Measurements from ENCODE around the gene C6orf62.
"Not testable (repeated sequence)": the region's sequence is repeated elsewhere in the genome, so short reads cannot be mapped to it uniquely, and the experiment has no call there.

The C6orf62 gene

GRCh38 chr6:24743265-24743943 is 24.4 kb upstream of the C6orf62 start:
- peak; percentile 96 for DNase-seq (ENCODE audit: low spot score)

- DNase-seq (ENCODE audit: low spot score) = no peak
Observed at GRCh38 chr6:24742216-24742738, 23.3 kb upstream of the C6orf62 start.

- DNase-seq (ENCODE audit: low spot score) = no peak
Observed at GRCh38 chr6:24740861-24741260, 21.9 kb upstream of the C6orf62 start.

DNA sequence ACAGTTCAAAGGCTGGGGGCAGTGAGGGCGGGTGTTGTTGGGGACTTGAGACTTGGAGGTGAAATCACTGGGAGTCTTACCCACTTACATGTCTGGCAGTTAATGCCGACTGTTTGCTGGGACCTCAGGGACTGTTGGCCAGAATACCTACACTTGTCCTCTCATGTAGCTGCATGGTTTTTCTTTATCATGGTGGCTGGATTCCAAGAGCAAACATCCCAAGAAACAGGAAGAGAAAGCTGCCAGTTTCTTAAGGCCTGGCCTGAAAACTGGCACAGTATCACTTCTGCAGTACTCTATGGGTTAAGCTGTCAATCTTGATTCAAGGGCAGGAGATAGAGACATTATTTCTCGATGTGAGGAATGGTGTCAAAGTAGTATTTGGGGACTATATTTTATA is 19.8 kb upstream of the C6orf62 start:
- no peak for DNase-seq (ENCODE audit: low spot score)

GRCh38 chr6:24734710-24735109 is 15.8 kb upstream of the C6orf62 start:
- not testable (repeated sequence) for DNase-seq (ENCODE audit: low spot score)

DNA sequence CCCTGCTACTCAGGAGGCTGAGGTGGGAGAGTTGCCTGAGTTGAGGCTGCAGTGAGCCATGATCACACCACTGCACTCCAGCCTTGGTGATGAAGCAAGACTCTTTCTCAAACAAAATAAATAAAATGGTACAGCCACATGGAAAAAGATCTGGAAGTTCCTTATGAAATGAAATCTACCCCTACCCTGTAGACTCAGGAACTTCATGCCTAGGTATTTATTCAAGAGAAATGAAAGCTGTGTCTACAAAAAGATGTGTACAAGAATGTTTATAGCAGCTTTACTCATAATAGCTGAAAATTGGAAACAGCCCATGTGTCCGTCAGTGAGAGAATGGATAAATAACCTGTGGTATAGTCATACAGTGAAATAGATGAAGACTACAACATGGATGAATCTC is 15.2 kb upstream of the C6orf62 start:
- DNase-seq (ENCODE audit: low spot score) = no peak

DNA sequence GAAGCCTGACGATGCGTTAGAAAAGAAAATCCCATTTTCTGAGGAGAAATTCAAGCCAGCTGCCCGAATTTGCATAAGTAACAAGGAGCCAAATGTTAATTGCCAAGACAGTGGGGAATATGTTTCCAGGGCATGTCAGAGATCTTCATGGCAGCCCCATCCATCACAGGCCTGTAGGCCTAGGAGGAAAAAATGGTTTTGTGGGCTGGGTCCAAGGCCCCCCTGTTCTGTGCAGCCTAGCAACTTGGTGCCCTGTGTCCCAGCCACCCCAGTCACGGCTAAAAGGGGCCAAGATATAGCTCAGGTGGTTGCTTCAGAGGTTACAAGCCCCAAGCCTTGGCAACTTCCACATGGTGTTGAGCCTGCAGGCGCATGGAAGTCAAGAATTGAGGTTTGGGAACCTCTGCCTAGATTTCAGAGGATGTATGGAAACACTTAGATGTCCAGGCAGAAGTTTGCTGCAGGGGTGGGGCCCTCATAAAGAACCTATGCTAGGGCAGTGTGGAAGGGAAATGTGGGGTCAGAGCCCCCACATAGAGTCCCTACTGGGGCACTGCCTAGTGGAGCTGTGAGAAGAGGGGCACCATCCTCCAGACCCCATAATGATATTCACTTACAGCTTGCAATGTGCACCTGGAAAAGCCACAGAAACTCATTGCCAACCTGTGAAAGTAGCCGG is 12.6 kb upstream of the C6orf62 start:
- not testable (repeated sequence) for DNase-seq (ENCODE audit: low spot score)

DNA sequence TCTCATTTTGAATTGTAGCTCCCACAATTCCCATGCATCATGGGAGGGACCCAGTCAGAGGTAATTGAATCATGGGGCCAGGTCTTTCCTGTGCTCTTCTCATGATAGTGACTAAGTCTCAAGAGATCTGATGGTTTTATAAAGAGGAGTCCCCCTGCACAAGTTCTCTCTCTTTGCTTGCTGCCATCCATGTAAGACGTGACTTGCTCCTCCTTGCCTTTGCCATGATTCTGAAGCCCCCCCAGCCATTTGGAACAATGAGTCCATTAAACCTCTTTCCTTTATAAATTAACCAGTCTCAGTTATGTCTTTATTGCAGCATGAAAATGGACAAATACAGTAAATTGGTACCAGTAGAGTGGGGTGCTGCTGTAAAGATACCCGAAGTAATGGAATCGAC is 11.7 kb upstream of the C6orf62 start:
- DNase-seq (ENCODE audit: low spot score) = not testable (repeated sequence)

- DNase-seq (ENCODE audit: low spot score) = no peak
Observed at GRCh38 chr6:24723270-24723669, 4.3 kb upstream of the C6orf62 start.

DNA sequence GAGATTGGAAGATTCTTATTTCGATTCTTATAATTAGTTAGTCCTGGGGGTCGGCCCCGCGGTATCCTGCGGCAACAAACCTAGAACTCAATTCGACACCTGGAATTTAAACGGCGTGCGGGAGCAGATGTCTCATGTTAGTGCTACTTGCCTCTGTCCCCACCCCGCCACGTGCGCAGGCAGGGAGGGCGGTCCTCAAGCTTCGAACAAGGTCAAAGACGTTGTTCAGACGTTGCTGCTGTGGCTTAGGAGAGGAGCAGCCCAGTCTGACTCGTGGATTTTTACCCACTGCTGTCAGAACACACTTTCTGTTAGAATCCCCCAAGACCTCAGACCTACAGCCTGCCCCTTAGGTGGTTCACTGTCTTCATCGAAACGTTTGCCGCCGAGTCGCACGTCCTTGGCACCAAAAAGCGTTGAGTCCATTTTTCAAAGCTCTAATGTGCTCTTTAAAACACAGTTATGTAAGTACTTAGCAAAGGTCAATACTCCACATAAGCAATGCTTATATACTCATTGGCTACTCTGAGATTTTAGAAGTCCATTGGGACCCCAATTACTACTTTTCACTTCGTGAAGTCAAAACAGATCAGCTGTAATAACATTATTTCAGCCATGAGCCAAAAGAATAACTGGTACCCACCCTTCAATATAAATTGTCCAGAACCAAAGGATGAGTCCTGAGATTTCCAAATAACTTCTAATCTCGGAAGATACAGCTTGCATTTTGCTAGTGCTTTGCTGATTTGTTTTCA is 2.7 kb upstream of the C6orf62 start:
- peak; percentile 14 for DNase-seq (ENCODE audit: low spot score)

DNA sequence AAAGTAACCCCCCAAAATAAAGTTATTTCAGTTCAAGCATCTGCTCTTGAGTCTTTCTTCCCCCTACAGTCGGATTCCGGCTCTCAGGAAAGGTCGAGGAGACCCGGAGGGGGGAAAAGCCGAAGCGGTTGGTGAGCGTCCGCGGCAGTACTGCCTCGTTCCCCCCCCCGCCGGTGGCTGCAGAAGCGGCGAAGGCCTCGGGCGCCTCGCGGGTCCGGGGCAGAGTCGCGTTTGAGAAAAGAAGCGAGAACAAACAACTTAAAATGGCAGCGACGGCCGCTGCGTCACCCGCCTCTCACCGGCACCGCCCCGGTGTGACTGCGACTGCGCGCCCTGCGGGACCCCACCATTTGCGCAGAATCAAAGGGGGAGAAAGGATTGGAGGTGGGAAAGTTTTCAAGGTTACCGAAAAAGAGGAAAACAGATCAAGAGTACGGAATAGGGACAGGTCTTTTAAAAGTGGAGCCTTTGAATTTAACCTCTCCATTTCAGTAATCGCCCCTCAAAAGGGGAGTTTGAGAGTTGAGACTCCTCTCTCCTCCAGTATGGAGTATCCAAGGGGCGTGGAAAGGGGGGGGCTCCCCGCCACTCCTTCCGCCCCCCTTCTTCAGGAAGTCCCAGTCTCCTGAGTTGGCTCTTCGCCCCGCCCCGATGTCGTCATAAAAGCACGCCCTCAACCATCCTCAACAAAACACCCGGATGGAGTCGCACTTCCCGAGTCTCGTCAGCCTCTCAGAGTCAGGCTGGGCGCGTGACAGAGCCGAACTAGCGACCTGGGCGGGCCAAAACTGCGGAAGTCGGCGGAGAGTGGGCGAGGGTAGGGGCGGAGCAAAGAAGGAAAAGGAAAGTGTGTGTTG is 1.9 kb upstream of the C6orf62 start:
- DNase-seq (ENCODE audit: low spot score) = peak; percentile 100

GRCh38 chr6:24720131-24720603 is 1.2 kb upstream of the C6orf62 start:
- no peak for DNase-seq (ENCODE audit: low spot score)

DNA sequence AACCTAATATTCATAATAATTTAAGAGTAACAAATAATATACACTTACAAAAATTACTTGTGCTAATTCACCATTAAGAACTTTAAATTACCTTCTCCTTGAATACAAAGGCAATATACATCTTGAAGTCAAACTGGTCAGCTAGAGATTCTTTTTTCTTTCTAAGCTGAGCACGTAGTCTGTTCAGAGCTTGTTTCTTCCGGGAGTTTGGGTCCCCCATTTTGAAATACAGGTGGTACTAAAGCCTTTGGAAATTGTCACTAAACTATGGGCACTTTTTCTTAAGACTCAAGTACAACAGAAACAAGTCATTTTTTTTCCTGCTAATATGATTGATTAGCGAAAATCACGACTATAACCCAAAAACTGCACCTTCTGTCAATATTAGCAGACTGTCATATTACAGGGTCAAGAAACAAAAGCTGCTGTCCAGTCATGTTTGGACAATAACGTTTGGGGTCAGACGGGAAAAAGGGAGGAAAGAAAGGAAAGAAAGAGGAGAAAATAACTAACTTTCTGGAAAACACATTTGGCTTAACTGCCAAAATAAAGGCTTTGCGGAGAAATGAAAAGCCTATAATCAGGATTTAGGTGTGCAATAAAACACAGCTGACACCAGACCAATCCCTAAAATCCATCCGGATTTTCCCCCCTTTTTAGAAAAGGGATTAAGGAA is 367 bp downstream of the C6orf62 start:
- DNase-seq (ENCODE audit: low spot score) = no peak

- not testable (repeated sequence) for DNase-seq (ENCODE audit: low spot score)
Observed at GRCh38 chr6:24716602-24717148, 2.3 kb downstream of the C6orf62 start.

GRCh38 chr6:24710519-24711303 is 8.2 kb downstream of the C6orf62 start:
- no peak for DNase-seq (ENCODE audit: low spot score)

GRCh38 chr6:24709014-24709711 is 9.8 kb downstream of the C6orf62 start:
- DNase-seq (ENCODE audit: low spot score) = no peak

DNA sequence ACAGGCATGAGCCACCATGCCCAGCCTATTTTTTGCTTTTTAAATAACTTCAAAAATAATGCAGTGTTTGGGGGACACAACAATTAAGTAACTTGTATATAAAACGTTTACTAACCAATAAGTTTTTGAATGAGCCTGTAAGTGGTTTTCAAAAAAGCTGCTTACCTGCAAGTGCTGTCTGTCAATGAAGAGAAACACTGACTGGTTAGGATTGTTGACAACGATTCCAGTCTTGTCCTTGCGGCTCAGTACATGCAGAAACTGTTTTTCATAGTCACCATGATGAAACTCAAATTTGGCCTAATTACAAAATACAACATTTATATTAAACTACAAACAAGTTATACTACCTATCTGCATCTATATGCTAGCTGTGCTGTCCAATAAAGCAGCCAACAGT is 10.3 kb downstream of the C6orf62 start:
- no peak for DNase-seq (ENCODE audit: low spot score)

DNA sequence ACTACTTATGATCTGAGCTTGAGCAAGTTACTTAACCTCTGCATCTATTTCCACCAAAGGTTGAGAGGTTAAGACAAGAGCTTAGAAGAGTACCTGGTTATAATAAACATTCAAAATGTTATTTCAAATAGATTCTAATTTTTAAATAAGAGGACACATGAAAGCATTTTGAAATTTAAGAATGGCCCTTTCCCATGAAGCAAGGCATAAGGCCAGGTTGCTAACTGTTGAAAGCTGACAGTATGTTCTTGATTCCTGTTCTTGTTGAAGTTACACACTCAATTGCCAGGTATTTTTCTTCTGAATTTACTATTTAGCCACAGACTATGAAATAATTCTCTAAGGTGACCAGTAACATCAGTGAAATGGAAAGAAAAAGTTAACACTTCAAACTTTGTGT is 14.5 kb downstream of the C6orf62 start:
- DNase-seq (ENCODE audit: low spot score) = no peak

GRCh38 chr6:24702720-24703282 is 16.2 kb downstream of the C6orf62 start:
- no peak for DNase-seq (ENCODE audit: low spot score)

Data from kidney capillary endothelial cell (primary cell).